ENCODE data around the gene TTC39A. TPM values are rescaled to one million over a fixed set of nuclear protein-coding genes. Genes with fewer than 3 reads are reported as not detected.

TTC39A gene
- total RNA-seq, 3 donors from 2014 or later: 32.3 to 95.1 (median 87.0) TPM

DNA sequence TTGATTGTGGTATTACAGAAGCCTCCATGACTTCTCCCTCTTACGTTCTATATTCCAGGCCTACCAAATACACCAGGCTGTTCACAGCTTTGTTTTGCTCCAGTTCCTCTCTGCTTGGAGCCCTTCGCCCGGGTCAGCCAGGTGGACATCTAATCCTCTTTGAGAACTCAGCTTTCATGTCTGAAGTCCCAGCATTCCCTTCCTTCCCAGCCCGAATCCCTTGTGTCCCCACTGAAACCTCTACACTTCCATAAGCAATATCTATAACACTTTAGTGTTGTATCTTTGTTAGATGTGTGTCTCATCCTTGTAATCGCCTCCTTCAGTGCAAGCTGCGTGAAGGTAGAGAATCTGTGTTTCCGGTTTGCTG lies 92.3 kb downstream of the TTC39A start:
- H3K4me1 ChIP-seq (ENCODE audit: low read depth): peaks cover 37% of the 10 kb centered on the region
- intact Hi-C loops (cut with DNase I, micrococcal nuclease): no loop called here
- ATAC-seq: no peak
- TF ChIP-seq, protein P1, sequence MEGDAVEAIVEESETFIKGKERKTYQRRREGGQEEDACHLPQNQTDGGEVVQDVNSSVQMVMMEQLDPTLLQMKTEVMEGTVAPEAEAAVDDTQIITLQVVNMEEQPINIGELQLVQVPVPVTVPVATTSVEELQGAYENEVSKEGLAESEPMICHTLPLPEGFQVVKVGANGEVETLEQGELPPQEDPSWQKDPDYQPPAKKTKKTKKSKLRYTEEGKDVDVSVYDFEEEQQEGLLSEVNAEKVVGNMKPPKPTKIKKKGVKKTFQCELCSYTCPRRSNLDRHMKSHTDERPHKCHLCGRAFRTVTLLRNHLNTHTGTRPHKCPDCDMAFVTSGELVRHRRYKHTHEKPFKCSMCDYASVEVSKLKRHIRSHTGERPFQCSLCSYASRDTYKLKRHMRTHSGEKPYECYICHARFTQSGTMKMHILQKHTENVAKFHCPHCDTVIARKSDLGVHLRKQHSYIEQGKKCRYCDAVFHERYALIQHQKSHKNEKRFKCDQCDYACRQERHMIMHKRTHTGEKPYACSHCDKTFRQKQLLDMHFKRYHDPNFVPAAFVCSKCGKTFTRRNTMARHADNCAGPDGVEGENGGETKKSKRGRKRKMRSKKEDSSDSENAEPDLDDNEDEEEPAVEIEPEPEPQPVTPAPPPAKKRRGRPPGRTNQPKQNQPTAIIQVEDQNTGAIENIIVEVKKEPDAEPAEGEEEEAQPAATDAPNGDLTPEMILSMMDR (IDR thresholded peaks at IDR 0.05): no peak
- H3K4me3 ChIP-seq: no peak overlapping the region
- H3K36me3 ChIP-seq (ENCODE audit: low read depth): no peaks in the 10 kb centered on the region
- no peaks in the 10 kb centered on the region for H3K9me3 ChIP-seq
- peak in 1 of 3 donors; percentile 20 for DNase-seq

DNA sequence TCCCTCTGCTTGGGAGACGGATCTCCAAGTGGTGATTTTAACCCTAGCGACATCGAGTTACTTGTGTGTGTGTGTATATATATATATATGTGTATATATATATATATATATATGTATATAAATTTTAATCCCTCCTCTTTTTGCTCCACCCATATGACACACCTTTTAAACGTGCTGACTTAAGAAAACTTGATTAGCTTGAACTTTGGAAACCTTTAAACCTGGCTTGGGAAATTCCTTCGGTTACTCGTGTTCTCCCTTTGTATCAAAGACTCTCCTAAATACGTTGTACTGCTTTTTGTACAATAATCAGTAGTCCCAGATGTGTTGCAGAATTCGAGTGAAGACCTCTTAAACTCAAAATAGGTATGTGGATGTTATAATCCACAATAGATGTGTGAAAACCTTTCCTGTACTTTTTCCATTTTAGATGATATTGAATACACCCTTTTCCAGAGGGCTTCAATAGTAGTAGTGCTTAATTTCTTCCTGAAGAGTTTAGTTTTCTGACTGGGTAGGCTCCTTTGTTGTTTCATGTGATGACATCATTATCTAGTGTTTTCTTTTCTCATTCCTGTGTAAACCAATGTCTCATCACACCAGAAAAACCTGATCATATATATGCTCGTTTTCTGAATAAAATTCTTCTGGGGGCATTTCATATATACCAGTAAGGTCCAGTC lies 92.9 kb downstream of the TTC39A start:
- Histone ChIP-seq H3K4me1 (ENCODE audit: low read depth) (peaks cover 37% of the 10 kb centered on the region), H3K9me3 (no peaks in the 10 kb centered on the region), H3K36me3 (ENCODE audit: low read depth) (no peaks in the 10 kb centered on the region), H3K4me3 (peak overlapping the region; percentile 97)
- ATAC-seq (peak; percentile 15), DNase-seq (no peak)
- TF ChIP-seq, protein P1 (IDR thresholded peaks at IDR 0.05): no peak
- intact Hi-C loops (cut with DNase I, micrococcal nuclease): no loop called here

Other genes with a start within 250 kb of the TTC39A start
- not detected for gene C1orf185, start 228.3 kb downstream of the TTC39A start, total RNA-seq
- gene RNF11, start 94.3 kb downstream of the TTC39A start, total RNA-seq: 100 to 1,000 TPM in 1 of 3 donors, 10 to 100 TPM in 2; 66.7 to 117 (median 84.7) TPM
- gene EPS15, start 188.7 kb upstream of the TTC39A start, total RNA-seq: 10 to 100 TPM; 50.0 to 85.5 (median 54.0) TPM